HEK293T (cell line): ENCODE data around the gene EVA1A.

Experiments
- ELF4 ChIP-seq: fragments of 450-650 bp; IDR thresholded peaks from 2 replicates; pipeline ENCODE4 v1.6.1; 2017; ENCODE audit warnings: antibody characterized with exemption
- FOXA1 ChIP-seq: fragments of 450-650 bp; IDR thresholded peaks from 2 replicates; pipeline ENCODE4 v1.6.1; 2016; ENCODE audit warnings: mild to moderate bottlenecking
- FOXK2 ChIP-seq: fragments of 450-650 bp; IDR thresholded peaks from 2 replicates; pipeline ENCODE4 v1.6.1; 2016; ENCODE audit warnings: mild to moderate bottlenecking
- FOXM1 ChIP-seq: fragments of 450-650 bp; IDR thresholded peaks from 2 replicates; pipeline ENCODE4 v1.6.1; 2017; ENCODE audit warnings: mild to moderate bottlenecking, borderline replicate concordance
- HDGF ChIP-seq: fragments of 450-650 bp; IDR thresholded peaks from 2 replicates; pipeline ENCODE4 v1.6.1; 2017; ENCODE audit warnings: antibody characterized with exemption, borderline replicate concordance
- L3MBTL2 ChIP-seq: fragments of 450-650 bp; conservative IDR thresholded peaks from 2 replicates; pipeline ENCODE4 v1.6.1; 2016; ENCODE audit warnings: mild to moderate bottlenecking
- SUZ12 ChIP-seq: fragments of 450-650 bp; IDR thresholded peaks from 2 replicates; pipeline ENCODE4 v1.6.1; 2016; ENCODE audit warnings: mild to moderate bottlenecking
- TARDBP ChIP-seq: fragments of 450-650 bp; IDR thresholded peaks from 2 replicates; pipeline ENCODE4 v1.6.1; 2016
- ZNF384 ChIP-seq: fragments of 450-650 bp; IDR thresholded peaks from 2 replicates; pipeline ENCODE4 v1.6.1; 2016
- TF ChIP-seq, protein P1 (sequence below): fragments of 450-650 bp; IDR thresholded peaks from 2 replicates; pipeline ENCODE4 v1.6.1; 2016

GRCh38 chr2:75517547-75518230 is 43.0 kb downstream of the EVA1A start:
- no peak for TF ChIP-seq TARDBP
- TF ChIP-seq, protein P1, sequence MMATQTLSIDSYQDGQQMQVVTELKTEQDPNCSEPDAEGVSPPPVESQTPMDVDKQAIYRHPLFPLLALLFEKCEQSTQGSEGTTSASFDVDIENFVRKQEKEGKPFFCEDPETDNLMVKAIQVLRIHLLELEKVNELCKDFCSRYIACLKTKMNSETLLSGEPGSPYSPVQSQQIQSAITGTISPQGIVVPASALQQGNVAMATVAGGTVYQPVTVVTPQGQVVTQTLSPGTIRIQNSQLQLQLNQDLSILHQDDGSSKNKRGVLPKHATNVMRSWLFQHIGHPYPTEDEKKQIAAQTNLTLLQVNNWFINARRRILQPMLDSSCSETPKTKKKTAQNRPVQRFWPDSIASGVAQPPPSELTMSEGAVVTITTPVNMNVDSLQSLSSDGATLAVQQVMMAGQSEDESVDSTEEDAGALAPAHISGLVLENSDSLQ: no peak
- TF ChIP-seq HDGF: no peak
- no peak for TF ChIP-seq SUZ12
- TF ChIP-seq FOXK2: no peak
- no peak for TF ChIP-seq L3MBTL2
- TF ChIP-seq ZNF384: no peak
- no peak for TF ChIP-seq FOXM1
- TF ChIP-seq ELF4: no peak
- no peak for TF ChIP-seq FOXA1
